GM18873 (cell line): ENCODE measurements around the gene BTAF1.

Experiments
- ATAC-seq: cut with Tn5 transposase; IDR thresholded peaks from one replicate; pipeline ENCODE4 v1.9.1; 2021; ENCODE audit warnings: mild to moderate bottlenecking, moderate library complexity, moderate number of reproducible peaks; ENCODE audit not compliant: unreplicated experiment, low FRiP score

BTAF1 gene

DNA sequence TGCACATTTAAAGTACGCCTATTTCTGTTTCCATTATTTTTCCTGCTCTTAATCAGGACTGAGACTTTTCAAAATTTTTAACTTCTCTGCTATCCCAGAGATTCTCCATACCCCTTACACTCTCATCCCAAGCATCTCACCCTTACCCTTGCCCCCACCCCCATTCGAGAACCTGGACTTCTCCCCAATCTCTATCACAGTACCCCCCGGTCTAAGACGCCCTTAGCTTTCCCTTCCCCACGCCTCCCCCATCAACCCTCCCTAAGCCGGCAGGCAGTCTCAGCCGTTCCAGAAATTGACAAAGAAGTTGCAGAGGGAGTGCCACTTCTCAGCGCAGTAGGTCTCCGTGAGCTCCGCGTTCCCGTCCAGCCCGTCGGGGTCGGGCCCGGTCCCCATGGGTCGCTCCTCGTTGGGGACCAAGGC is 15.6 kb upstream of the BTAF1 start:
- ATAC-seq, result no peak

- ATAC-seq, result peak; percentile 87
Observed at GRCh38 chr10:91908337-91909116, 15.0 kb upstream of the BTAF1 start.

DNA sequence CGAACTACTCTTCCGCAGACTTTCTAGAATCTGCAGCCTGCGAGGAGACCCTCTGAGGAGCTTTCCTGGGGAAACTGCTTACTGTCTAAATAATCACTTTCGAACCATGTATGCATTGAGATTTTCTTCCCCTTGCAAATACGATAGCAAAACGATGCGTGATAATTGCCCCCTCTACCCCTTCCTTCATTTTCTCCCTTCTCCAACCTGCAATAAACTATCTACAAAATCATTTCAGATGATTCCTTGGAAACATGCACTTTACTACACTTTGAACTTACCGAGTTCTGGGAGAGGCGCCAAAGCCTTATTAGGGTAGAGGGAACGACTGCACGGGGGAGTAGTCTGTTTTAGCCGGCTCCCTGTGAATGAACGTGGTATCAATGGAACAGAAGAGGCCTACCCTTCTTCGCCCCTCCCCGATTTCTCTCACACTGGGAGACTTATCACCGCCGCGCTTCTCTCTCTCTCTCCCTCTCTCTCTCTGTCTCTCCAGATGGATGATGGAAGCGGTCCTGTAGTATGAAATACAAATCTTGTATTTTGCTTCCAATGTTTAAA is 14.4 kb upstream of the BTAF1 start, which contains the start of gene FGFBP3:
FGFBP3 (minus strand) TSS at position 370 of the 561 bp plus-strand sequence. CDS start 517 bp downstream, outside the sequence.
- ATAC-seq, result no peak

DNA sequence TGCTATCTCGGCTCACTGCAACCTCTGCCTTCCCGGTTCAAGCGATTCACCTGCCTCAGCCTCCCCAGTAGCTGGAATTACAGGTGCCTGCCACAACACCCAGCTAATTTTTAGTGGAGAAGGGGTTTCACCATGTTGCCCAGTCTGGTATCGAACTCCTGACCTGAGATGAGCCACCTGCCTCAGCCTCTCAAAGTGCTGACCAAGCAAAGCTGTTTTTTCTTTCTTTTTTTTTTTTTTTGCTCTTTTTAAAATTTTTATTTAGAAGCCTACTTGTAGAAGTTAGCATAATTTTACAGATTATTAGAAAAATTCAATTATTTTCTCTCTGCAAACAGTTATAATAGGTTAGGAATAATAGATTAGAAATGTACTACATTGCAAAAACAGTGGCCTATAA is 13.1 kb upstream of the BTAF1 start:
- no peak for ATAC-seq

GRCh38 chr10:91919651-91920050 is 3.9 kb upstream of the BTAF1 start:
- no peak for ATAC-seq

DNA sequence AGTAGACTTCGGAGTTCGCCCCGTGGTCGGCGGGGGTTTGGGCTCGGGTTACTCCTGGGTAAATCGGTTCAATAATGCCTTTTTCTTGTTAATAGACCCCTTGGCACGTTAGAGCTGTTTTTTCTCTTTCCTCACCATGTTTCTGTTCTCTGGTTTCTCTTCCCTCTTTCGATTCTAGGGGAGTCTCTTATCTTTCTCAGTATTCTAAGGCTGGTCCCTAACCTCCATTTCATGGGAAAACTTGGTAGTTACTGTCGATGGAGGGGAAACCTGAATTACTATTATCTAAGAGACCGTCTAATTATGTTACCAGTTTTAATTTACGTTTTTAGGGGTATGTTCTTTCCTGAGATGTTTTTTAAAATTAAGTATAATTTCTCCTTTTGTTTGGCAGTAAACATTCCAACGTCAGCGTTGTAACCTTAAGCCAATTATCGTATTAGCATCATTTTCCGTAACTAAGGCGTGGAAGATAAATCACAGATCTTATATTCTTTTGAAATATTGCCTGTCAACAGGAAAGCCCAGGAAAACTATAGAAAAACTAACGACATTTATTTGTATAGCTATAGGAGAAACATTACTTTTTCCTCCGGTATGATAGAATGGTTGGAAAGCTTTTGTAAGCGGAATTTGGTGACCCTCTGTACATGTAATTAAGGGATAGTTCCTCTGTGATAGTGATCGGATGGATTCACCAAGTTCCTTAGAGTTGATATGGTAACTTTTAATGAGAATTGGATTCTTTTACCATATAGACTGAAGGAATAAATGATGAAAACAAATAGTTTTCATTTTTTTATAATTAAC is 847 bp downstream of the BTAF1 start:
- peak; percentile 33 for ATAC-seq

GRCh38 chr10:91925022-91925320 is 1.4 kb downstream of the BTAF1 start:
- no peak for ATAC-seq

DNA sequence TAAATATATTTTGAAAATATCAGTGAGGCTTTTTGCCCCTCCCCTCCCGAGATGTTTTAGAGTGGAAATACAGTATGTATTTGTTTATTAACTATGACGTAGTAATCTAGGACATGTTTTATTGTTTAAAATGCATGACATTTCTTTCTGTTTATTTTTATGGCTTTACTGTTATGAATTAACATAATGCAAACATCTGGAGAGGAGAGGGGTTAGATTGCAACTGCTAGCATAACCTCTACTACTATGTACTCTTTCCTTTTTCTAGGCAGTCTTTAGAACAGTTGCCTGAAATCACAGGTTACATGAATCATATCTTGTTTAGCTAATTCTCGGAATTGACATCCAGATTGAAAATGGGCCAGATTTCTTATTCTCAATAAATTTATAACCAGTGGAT is 7.4 kb downstream of the BTAF1 start:
- ATAC-seq, result no peak

DNA sequence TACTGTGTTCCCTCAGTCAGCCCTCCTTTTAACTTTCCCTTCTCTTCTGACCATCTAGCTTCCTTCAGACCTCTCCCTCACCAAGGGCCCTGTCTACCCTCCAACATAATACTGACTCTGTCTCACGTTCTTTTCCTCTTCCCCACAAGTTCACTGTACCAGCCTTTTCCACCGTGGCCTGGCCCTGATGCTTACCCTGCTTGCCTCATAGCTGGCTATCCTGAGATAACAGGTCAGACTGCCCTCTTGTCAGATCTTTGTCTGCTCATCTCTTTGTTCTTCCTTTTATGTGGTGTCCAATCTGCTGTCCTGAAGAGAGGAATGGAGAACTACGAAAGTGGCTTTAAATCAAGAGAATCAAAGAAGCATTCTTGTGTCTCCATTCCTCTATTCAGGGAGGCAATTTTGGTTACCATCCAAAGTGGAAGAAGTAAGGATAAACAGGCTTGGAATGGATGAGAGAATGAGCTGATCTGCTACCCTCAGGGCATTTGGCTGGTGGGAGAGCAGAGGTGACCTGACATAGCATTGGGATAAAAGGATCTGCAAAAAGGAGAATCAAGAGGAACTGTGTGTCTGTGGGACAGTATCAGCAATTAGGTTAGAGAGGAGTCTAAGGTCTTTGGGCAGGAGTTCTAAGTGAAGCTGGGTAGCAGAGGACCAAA is 8.1 kb downstream of the BTAF1 start:
- no peak for ATAC-seq

DNA sequence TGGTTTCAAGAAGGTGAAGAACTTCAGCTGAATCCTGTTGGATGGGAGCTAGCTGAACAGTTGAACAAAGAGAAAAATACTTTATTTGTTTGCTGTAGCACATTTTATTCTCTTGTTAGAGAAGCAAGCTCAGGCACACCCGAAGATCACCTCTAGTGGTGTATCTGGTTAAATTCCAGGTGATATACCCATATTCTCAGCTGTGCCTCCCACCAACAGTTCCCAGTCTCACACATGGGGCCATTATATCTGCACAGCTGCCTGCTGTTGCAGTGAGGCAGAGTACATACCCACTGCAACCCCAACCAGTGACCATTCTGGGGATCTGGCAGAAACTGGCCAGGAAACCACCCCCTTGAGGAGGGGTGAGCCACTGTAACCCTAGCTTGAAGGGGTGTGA is 9.2 kb downstream of the BTAF1 start:
- no peak for ATAC-seq

DNA sequence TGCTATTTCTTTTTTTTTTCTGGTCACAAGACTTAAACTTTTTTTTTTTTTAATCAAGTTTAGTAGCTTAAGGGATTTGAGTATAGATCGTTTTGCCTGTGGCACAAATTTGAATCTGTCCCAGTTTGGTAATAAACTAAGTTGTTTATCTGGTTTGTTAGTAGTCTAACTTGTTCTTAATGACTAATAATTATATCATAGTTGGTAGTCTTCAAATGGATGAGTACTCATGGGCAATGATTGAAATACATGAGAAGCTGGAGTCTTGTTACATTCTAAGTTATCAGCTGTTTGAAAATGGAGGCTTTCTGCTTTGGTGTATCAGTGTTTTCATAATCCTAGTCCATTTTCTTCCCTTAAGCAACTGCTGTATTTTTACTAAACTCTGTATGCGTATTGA is 12.3 kb downstream of the BTAF1 start:
- ATAC-seq, result no peak

DNA sequence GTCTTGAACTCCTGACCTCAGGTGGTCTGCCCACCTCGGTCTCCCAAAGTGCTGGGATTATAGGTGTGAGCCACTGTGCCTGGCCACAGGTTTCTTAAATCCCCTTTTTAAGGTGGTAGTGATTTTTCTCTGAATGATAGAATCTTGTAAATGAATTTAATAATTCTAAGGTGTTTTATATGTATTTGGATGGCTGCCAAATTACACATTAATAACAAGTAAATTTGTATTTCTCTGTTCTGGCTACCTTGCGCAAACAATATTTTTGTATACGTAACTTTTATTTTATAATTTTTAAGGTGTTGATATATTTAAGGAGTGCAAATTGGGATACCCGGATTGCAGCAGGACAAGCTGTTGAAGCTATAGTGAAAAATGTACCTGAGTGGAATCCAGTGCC is 16.1 kb downstream of the BTAF1 start:
- no peak for ATAC-seq

- no peak for ATAC-seq
Observed at GRCh38 chr10:91941426-91941825, 17.9 kb downstream of the BTAF1 start.

DNA sequence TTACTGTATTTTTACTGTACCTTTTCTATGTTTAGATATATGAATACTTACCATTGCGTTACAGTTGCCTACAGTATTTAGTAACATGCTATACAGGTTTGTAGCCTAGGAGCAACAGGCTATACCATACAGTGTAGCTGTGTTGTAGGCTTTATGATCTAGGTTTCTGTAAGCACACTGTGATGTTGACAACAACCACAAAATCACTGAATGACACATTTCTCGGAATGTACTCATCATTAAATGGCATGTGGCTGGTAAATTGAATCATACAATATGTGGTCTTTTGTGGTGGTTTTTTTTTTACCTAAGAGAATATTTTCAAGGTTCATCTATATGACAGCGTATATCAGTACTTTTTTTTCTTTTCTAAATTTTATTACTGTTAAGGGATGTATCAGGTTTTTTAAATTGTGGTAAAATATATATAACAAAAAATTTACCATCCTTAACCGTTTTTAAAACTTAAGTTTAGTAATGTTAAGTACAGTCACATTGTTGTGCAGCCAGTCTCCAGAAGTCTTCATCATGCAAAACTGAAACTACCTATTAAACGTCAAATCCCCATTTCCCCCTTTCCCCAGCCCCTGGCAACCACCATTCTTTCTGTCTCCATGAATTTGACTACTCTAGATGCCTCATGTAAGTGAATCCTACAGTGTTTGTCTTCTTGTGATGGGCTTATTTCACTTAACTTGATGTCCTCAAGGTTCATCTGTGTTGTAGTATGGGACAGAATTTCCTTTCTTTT is 21.5 kb downstream of the BTAF1 start:
- ATAC-seq, result peak; percentile 56

DNA sequence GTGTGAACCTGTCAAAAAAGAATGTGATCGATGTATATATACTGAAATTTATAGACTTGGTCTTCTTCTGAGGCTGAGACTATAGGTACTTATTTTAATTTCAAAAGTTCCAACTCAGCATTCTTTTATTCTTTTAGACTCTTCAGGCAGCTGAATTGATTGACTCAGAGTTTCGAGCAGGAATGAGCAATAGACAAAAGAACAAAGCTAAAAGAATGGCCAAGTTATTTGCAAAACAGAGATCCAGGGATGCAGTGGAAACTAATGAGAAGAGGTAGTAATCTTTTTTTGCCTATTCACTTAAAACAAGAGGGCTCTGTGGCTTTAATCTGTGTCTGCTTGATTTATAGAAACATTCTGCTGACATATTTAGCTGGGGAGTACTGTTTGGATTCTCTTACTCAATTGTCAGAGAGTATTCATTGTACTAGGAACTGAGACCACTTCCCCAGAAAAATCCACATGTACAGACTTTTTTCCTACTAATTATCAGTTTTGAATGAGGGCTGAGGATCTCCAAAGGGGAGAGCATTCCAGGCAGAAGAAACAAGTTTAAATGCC is 30.1 kb downstream of the BTAF1 start:
- ATAC-seq, result no peak

- ATAC-seq, result no peak
Observed at GRCh38 chr10:91955114-91955513, 31.5 kb downstream of the BTAF1 start.

DNA sequence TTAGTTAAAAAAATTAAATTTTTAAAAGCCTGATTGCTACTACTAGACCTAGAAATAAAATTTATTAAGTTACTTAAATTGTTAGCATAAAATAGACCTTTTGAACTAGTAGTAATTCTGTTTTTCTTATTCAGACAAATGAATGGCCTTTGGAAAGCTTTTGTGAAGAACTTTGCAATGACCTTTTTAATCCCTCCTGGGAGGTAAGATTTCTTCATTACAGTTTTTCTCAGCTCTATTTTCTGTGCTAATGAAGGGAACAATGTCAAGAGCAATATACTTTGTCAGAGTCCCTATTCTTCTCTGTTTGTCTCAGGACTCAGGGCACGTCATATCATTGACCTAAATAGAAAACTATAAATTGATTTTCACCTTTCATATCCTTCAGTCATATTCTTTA is 33.5 kb downstream of the BTAF1 start:
- ATAC-seq, result no peak

GRCh38 chr10:91969297-91969696 is 45.7 kb downstream of the BTAF1 start:
- ATAC-seq, result no peak

- ATAC-seq, result no peak
Observed at GRCh38 chr10:91974960-91975359, 51.4 kb downstream of the BTAF1 start.

GRCh38 chr10:91975438-91975837 is 51.9 kb downstream of the BTAF1 start:
- ATAC-seq, result no peak
